22Rv1 (cell line): Measurements from ENCODE around the gene PTPRG.

Source experiments
- ZFX ChIP-seq: fragments of 450-650 bp; IDR thresholded peaks from 2 replicates; pipeline ENCODE4 v1.6.1; 2017; ENCODE audit warnings: antibody characterized with exemption, borderline replicate concordance
- TF ChIP-seq, protein P1 (sequence below): fragments of 450-650 bp; IDR thresholded peaks from 2 replicates; pipeline ENCODE4 v1.5.1; 2017; ENCODE audit warnings: mild to moderate bottlenecking

GRCh38 chr3:61899700-61900462, 338.5 kb downstream of the PTPRG start:
- TF ChIP-seq, protein P1, sequence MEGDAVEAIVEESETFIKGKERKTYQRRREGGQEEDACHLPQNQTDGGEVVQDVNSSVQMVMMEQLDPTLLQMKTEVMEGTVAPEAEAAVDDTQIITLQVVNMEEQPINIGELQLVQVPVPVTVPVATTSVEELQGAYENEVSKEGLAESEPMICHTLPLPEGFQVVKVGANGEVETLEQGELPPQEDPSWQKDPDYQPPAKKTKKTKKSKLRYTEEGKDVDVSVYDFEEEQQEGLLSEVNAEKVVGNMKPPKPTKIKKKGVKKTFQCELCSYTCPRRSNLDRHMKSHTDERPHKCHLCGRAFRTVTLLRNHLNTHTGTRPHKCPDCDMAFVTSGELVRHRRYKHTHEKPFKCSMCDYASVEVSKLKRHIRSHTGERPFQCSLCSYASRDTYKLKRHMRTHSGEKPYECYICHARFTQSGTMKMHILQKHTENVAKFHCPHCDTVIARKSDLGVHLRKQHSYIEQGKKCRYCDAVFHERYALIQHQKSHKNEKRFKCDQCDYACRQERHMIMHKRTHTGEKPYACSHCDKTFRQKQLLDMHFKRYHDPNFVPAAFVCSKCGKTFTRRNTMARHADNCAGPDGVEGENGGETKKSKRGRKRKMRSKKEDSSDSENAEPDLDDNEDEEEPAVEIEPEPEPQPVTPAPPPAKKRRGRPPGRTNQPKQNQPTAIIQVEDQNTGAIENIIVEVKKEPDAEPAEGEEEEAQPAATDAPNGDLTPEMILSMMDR, result no peak
- TF ChIP-seq ZFX, result no peak
